ENCODE measurements around the gene SLC39A13.

Gene SLC39A13

DNA sequence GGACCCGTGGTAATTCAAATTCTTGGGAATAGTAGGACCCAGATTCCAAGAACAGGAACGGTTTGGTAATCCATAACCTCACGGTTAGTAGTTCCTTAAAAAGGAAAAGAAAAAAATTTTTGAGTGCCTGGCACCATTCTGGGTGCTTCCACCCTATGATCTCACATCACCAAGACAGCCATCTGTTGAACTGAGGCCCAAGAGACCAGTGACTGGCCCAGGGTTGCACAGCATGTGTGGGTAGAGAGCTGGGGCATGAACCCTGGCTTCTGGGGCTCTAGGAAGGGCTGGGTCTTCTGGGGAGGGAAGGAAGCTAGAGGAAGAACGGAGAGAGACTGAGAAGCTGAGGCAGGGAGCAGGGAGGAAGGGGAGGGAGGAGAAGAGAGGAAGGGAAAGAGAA, 25.3 kb upstream of the SLC39A13 start:
- no peak for DNase-seq (ENCODE audit: low read depth)
- TF ChIP-seq, protein P1, sequence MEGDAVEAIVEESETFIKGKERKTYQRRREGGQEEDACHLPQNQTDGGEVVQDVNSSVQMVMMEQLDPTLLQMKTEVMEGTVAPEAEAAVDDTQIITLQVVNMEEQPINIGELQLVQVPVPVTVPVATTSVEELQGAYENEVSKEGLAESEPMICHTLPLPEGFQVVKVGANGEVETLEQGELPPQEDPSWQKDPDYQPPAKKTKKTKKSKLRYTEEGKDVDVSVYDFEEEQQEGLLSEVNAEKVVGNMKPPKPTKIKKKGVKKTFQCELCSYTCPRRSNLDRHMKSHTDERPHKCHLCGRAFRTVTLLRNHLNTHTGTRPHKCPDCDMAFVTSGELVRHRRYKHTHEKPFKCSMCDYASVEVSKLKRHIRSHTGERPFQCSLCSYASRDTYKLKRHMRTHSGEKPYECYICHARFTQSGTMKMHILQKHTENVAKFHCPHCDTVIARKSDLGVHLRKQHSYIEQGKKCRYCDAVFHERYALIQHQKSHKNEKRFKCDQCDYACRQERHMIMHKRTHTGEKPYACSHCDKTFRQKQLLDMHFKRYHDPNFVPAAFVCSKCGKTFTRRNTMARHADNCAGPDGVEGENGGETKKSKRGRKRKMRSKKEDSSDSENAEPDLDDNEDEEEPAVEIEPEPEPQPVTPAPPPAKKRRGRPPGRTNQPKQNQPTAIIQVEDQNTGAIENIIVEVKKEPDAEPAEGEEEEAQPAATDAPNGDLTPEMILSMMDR (conservative IDR thresholded peaks at IDR 0.05; ENCODE audit: low read depth, low read length): no peak
- no peak overlapping the region for H3K4me3 ChIP-seq (ENCODE audit: low read depth, low read length)

DNA sequence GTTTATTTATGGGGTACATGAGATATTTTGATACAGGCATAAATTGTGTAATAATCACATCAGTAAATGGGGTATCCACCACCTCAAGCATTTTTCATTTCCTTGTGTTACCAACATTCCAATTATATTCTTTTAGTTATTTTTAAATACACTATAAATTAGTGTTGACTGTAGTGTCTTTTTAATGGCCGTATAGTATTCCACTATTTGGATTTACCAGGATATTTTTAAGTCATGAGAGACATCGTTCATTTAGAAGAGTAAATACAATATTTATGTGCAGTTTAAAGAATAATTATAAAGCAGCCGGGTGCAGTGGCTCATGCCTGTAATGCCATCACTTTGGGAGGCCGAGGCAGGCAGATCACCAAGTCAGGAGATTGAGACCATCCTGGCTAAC, 23.9 kb upstream of the SLC39A13 start:
- H3K4me3 ChIP-seq (ENCODE audit: low read depth, low read length): no peak overlapping the region
- TF ChIP-seq, protein P1 (conservative IDR thresholded peaks at IDR 0.05; ENCODE audit: low read depth, low read length): no peak
- DNase-seq (ENCODE audit: low read depth): no peak

DNA sequence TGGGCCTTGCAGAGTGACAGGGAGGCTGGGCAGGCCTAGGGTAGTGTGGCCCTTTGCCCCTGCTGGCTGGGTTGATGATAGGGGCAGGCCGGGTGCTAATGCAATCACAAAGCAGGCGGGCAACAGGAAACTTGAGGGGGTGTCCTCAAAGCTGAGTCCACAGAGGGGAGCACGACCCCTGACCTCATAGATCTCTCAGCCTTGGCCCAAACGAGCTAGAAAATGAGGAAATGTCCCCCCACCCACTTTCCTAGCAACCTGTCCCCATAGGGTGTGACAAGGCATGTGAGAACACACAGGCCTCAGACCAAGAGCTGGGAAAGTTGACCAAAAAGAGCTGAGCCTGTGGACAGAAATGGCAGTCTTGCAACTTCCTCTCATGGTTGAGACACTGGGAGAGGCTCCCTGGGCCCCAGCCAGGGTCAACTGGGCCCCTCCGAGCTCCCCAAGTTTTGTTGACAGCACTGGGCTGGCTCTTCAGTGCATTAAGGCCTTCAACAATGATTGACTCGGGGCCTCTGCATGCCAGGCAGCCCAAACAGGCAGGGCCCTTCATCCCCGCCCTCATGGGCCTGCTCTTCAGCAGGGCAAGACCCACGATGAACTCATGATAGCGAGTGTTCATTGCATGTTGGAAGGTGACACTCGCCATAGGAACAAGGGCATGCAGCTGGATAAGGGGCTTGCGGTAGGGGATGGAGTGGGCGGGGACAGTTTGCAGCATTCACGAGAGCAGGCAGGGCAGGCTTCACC, 20.3 kb upstream of the SLC39A13 start:
- TF ChIP-seq, protein P1 (conservative IDR thresholded peaks at IDR 0.05; ENCODE audit: low read depth, low read length): no peak
- DNase-seq (ENCODE audit: low read depth): no peak
- no peak overlapping the region for H3K4me3 ChIP-seq (ENCODE audit: low read depth, low read length)

DNA sequence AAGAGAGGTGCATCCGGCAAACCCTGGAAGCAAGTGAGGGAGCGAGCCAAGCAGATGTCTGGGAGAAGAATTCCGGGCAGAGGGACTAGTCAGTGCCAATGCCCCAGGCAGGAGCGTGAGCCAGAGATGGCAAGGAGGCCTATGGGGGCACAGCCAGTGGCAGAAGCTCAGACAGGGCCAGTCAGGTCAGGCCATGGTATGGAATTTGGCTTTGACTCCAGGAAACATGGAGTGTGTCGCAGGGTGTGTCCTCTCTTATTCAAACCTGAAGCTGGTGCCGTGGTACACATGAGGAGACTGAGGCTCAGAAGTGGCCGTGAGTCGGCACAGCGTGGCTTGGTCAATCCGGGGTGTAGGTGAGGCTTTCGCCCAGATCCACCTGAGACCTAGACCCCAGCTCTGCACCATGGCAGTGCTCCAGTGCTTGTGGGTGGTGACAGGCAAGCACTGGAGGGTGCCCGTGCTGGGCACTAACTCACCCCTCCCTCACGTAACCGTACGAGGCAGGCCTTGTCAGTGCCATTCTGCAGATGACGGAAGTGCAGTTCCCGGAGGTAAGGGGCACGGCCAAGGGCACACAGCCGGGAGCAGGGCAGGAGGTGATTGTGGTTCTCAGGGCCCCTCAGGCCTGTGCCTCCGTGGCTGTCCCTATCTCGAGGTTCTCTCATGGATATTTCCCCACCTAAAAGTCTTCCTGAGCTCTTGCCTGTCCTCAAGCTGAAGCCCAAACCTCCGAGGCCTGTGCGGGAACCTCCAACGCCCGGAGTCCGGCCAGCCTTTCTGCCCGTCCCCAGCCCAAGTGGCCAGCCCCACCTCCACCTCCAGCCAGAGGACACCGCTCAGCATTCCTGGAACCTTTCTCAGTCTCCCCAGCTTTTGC, 19.5 kb upstream of the SLC39A13 start:
- TF ChIP-seq, protein P1 (conservative IDR thresholded peaks at IDR 0.05; ENCODE audit: low read depth, low read length): no peak
- no peak for DNase-seq (ENCODE audit: low read depth)
- H3K4me3 ChIP-seq (ENCODE audit: low read depth, low read length): no peak overlapping the region

DNA sequence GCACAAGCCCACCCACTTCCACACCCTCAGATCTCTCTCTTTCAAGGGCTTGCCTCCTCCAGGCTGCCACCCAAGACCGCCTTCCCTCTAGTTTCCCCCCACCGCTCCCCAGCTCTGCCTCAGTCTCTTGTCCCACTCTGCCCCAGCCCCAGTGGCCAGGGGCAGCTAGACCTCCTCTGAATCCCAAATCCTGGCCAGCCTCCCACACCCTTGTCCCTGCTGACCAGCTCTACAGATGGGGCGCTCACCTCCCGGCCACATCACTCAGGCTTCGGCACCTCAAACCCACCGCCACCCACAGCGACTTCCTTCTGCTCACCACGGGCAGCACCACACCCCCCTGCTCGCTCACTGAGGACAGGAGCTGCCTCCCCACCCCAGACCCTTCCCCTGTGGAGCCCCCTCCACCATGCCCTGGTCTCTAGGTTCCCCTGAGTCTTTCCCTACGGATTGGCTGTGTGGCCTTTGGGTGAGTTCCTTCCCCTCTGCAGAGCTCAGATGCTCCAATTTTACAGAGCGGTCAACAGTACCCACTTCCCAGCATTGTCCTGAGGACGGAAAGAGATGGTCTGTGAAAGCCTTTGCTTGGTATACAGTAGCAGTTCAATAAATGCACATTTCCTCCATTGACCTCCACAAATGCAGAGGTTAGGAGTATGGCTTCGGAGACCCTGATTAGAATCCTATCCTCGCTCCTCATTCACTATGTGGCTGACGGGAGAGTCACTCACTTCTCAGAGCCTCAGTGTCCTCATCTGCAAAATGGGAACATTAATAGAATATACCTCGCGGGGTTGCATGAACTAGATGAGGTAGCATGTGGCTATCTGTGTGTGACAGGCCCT, 18.6 kb upstream of the SLC39A13 start:
- TF ChIP-seq, protein P1 (conservative IDR thresholded peaks at IDR 0.05; ENCODE audit: low read depth, low read length): no peak
- DNase-seq (ENCODE audit: low read depth): no peak
- H3K4me3 ChIP-seq (ENCODE audit: low read depth, low read length): no peak overlapping the region

DNA sequence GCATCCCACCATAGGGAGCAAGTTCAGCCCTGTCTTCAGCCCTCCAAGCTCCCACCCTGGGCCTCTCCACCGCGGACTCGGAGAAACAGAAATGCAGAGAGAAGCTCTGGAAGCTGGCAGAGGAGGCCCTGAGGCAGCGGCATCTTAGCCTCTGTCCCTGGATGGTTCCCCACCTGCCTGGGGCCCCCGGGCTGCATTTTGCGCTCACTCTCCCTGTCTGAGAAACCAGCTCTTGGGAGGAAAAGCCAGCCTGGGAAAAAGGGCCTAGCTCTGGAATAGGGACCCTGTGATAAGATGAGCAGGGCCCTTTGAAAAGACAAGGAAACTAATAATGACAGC, 18.0 kb upstream of the SLC39A13 start:
- no peak overlapping the region for H3K4me3 ChIP-seq (ENCODE audit: low read depth, low read length)
- TF ChIP-seq, protein P1 (conservative IDR thresholded peaks at IDR 0.05; ENCODE audit: low read depth, low read length): no peak
- no peak for DNase-seq (ENCODE audit: low read depth)
